Panc1 (cell line): ENCODE results near the gene EHD4.

Source experiments
- CTCF ChIP-seq: fragments of 450-650 bp; IDR thresholded peaks from 2 replicates; pipeline ENCODE4 v1.5.1; 2017; ENCODE audit warnings: mild to moderate bottlenecking
- POLR2AphosphoS5 ChIP-seq: IDR thresholded peaks from 2 replicates; pipeline ENCODE4 v1.6.1; 2012; ENCODE audit warnings: mild to moderate bottlenecking, low read depth, low read length, moderate library complexity
- REST ChIP-seq, 2 experiments: IDR thresholded peaks; 2 replicates each; pipeline ENCODE4 v1.6.1; 2011 to 2012; ENCODE audit warnings: low read depth in 2 of 2, control low read depth in 1 of 2, low read length in 1 of 2, mild to moderate bottlenecking in 1 of 2, moderate library complexity in 1 of 2; ENCODE audit not compliant: insufficient read depth in 1 of 2
- SIN3A ChIP-seq: IDR thresholded peaks from 2 replicates; pipeline ENCODE4 v1.6.1; 2012; ENCODE audit warnings: low read depth, mild to moderate bottlenecking, low read length, moderate library complexity, borderline replicate concordance; ENCODE audit not compliant: insufficient read depth

- TF ChIP-seq CTCF (no peak), SIN3A (no peak), POLR2AphosphoS5 (no peak), REST (IDR thresholded peaks at IDR 0.05; ENCODE audit: insufficient read depth in 1 of 2, low read depth in 2 of 2, low read length in 1 of 2) (no peak)
Measured at GRCh38 chr15:41901431-41901830, 70.9 kb downstream of the EHD4 start.
